IMR-90 (cell line): ENCODE data around the gene KRTAP10-5. TPM values are rescaled to one million over a fixed set of nuclear protein-coding genes. Genes with fewer than 3 reads are reported as not detected.

ENCODE experiments used
- ATAC-seq: fragments of 200-7000 bp; cut with Tn5 transposase; 2 replicates; pipeline ENCODE4 v1.9.1; 2020; ENCODE audit warnings: low read depth, mild to moderate bottlenecking, moderate library complexity
- BruUV-seq: library from RNA; stranded (reverse); fragments of 400-500 nt; replicated peaks from 2 replicates; lab custom pipeline; 2021; lab: Mats Ljungman, UMichigan
- CTCF ChIA-PET: fragments of 300-600 bp; formaldehyde crosslinking; extraction: SDS; loops from one replicate; lab custom pipeline; 2021; ENCODE audit warnings: antibody characterized with exemption; lab: Yijun Ruan, JAX
- POLR2A ChIA-PET: fragments of 300-600 bp; sonication (Branson Sonifier 250); formaldehyde crosslinking; loops from one replicate; lab custom pipeline; 2022; ENCODE audit warnings: antibody characterized with exemption; ENCODE audit not compliant: unreplicated experiment; lab: Charles Lee
- DNase-seq: peaks from one replicate; pipeline ENCODE4 v3.0.0; 2013
- H2AFZ ChIP-seq: replicated peaks from 2 replicates; pipeline ENCODE3; 2013; ENCODE audit warnings: low read length, mild to moderate bottlenecking; ENCODE audit not compliant: poor library complexity
- H2AK5ac ChIP-seq: 2 replicates; pipeline ENCODE4 v1.6.1; 2013; ENCODE audit warnings: low read depth, low read length, inconsistent platforms
- H2AK9ac ChIP-seq: replicated peaks from 2 replicates; pipeline ENCODE3; 2013; ENCODE audit warnings: mild to moderate bottlenecking, low read depth, low read length, moderate library complexity; ENCODE audit not compliant: poor library complexity
- H2BK120ac ChIP-seq: 2 replicates; pipeline ENCODE4 v1.6.1; 2013; ENCODE audit warnings: low read depth, low read length, inconsistent platforms
- H2BK15ac ChIP-seq: 3 replicates; pipeline ENCODE4 v1.6.1; 2013; ENCODE audit warnings: low read depth, low read length, inconsistent platforms
- H2BK20ac ChIP-seq: 2 replicates; pipeline ENCODE4 v1.6.1; 2013; ENCODE audit warnings: low read depth, mild to moderate bottlenecking, inconsistent platforms, low read length, moderate library complexity
- H2BK5ac ChIP-seq: 2 replicates; pipeline ENCODE4 v1.6.1; 2013; ENCODE audit warnings: mild to moderate bottlenecking, low read depth, low read length, inconsistent platforms; ENCODE audit not compliant: poor library complexity, severe bottlenecking
- H3K14ac ChIP-seq: replicated peaks from 2 replicates; pipeline ENCODE4 v1.6.1; 2013; ENCODE audit warnings: low read depth, low read length, inconsistent platforms
- H3K18ac ChIP-seq: 2 replicates; pipeline ENCODE4 v1.6.1; 2013; ENCODE audit warnings: low read depth, low read length, control low read depth
- H3K23ac ChIP-seq: 2 replicates; pipeline ENCODE4 v1.6.1; 2013; ENCODE audit warnings: low read depth, low read length, inconsistent platforms
- H3K27ac ChIP-seq: 2 replicates; pipeline ENCODE4 v1.5.1; 2013; ENCODE audit warnings: mild to moderate bottlenecking, control low read depth, low read length; ENCODE audit not compliant: insufficient read depth
- H3K27me3 ChIP-seq: 2 replicates; pipeline ENCODE4 v1.6.1; 2013; ENCODE audit warnings: low read length; ENCODE audit not compliant: control insufficient read depth, insufficient read depth
- H3K36me3 ChIP-seq: 2 replicates; pipeline ENCODE4 v1.6.1; 2013; ENCODE audit warnings: low read length, mixed read lengths; ENCODE audit not compliant: control insufficient read depth, insufficient read depth
- H3K4ac ChIP-seq: 2 replicates; pipeline ENCODE4 v1.6.1; 2013; ENCODE audit warnings: low read depth, low read length, inconsistent platforms
- H3K4me1 ChIP-seq: 2 replicates; pipeline ENCODE4 v1.6.1; 2013; ENCODE audit warnings: low read length, mixed read lengths; ENCODE audit not compliant: control insufficient read depth, insufficient read depth
- H3K4me2 ChIP-seq: 2 replicates; pipeline ENCODE4 v1.6.1; 2013; ENCODE audit warnings: low read depth, mild to moderate bottlenecking, control low read depth, low read length, moderate library complexity
- H3K4me3 ChIP-seq: 2 replicates; pipeline ENCODE4 v1.5.1; 2013; ENCODE audit warnings: low read depth, mild to moderate bottlenecking, control low read depth, low read length, moderate library complexity; ENCODE audit not compliant: insufficient read depth
- H3K56ac ChIP-seq: 2 replicates; pipeline ENCODE4 v1.6.1; 2013; ENCODE audit warnings: low read length, inconsistent platforms; ENCODE audit not compliant: insufficient read depth; ENCODE audit errors: extremely low read depth
- H3K79me1 ChIP-seq, 2 experiments: 2 replicates each; pipeline ENCODE4 v1.6.1; 2013; ENCODE audit warnings: low read length in 2 of 2, inconsistent platforms in 1 of 2, low read depth in 1 of 2
- H3K9ac ChIP-seq: 2 replicates; pipeline ENCODE4 v1.6.1; 2013; ENCODE audit warnings: low read depth, low read length, control low read depth
- H3K9me1 ChIP-seq: 2 replicates; pipeline ENCODE4 v1.6.1; 2013; ENCODE audit warnings: low read length, inconsistent platforms; ENCODE audit not compliant: insufficient read depth
- H3K9me3 ChIP-seq: 2 replicates; pipeline ENCODE4 v1.6.1; 2013; ENCODE audit warnings: low read length; ENCODE audit not compliant: control insufficient read depth, insufficient read depth
- H4K20me1 ChIP-seq: 2 replicates; pipeline ENCODE4 v1.6.1; 2013; ENCODE audit warnings: low read length, inconsistent platforms; ENCODE audit not compliant: insufficient read depth
- H4K5ac ChIP-seq: 2 replicates; pipeline ENCODE4 v1.6.1; 2013; ENCODE audit warnings: mild to moderate bottlenecking, low read depth, low read length, control low read depth
- H4K8ac ChIP-seq, 2 experiments: 2 replicates each; pipeline ENCODE4 v1.6.1; 2013; ENCODE audit warnings: low read depth in 2 of 2, low read length in 2 of 2, control low read depth in 1 of 2, inconsistent platforms in 1 of 2
- H4K91ac ChIP-seq: 2 replicates; pipeline ENCODE4 v1.6.1; 2013; ENCODE audit warnings: low read depth, low read length, inconsistent platforms; ENCODE audit not compliant: insufficient read depth
- BHLHE40 ChIP-seq: fragments of 150-350 bp; IDR thresholded peaks from 2 replicates; pipeline ENCODE4 v1.6.1; 2016; ENCODE audit warnings: mild to moderate bottlenecking, low read depth, low read length
- WGBS, 2 experiments: methylation state at CpG; one replicate each; pipeline versions ENCODE4 v1.1.5 to v1.1.7; 2013; ENCODE audit warnings: missing lambda C conversion rate in 2 of 2; ENCODE audit not compliant: insufficient read length in 1 of 2; ENCODE audit errors: extremely low coverage in 2 of 2; 5-methylcytosine and 5-hydroxymethylcytosine counted together
- dilution Hi-C: fragments of 300-500 bp; cut with HindIII; formaldehyde crosslinking; loops from one replicate; pipeline ENCODE4 v1.14.3; 2018; ENCODE audit warnings: low sequenced_read_pairs; ENCODE audit not compliant: unreplicated experiment
- in situ Hi-C: fragments of 300-500 bp; cut with MboI; formaldehyde crosslinking; loops from 3 replicates; pipeline ENCODE4 v1.14.3; 2019; ENCODE audit warnings: low sequenced_read_pairs, inconsistent platforms, mixed read lengths
- intact Hi-C: fragments of 100-400 bp; cut with micrococcal nuclease; formaldehyde crosslinking; loops from 2 replicates; pipeline ENCODE4 v1.10.0; 2022
- polyA plus RNA-seq, 3 experiments: library from polyadenylated mRNA; depleted of rRNA; stranded (reverse); fragments of >200 nt; gene quantifications; 2 replicates each; pipeline ENCODE4 v1.2.3, GENCODE V29; 2012; ENCODE audit warnings: low replicate concordance in 1 of 3
- total RNA-seq: library from RNA; depleted of rRNA; stranded (reverse); fragments of >200 nt; gene quantifications from 2 replicates; pipeline ENCODE4 v1.2.3, GENCODE V29; 2012

KRTAP10-5 gene
- total and polyA plus RNA-seq, 2 of the 4 experiments (the other 2 are of a cell fraction): not detected

DNA sequence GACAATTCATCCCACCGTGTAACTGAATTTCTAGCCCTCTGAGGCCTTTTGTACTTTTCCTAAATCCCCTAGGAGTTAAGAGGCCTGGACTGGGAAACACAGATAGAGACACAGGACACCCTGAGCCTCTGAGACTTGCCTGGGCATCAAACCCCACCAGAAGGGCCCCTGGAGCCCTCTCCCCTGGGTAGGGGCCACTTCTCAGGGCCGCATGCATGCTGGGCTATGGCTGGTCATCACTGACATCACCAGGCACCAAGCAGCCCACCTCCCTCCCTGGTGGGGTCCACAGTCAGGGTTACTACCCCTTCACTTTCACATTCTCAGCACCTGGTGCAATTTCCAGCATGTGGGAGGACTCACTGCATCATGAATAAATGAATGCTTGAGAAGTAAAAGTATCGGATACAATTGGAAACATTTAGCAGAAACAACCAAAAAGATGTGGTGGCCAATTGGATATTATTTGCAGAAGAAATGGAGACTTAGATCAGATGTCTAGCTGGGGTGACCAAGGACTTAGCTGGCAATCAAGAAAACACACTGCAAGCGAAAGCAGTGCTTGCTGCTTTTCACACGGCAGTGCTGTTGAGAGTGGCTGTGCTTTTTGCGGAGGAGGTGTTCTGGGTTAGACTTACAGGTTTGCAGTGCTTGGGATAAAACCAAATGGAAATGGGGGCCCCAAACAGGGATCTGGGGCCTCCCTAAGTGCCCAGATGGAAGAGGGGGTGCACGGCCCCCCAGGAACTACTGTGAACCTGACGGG is 19.0 kb upstream of the KRTAP10-5 start:
- no peak overlapping the region for H4K8ac ChIP-seq
- no peak overlapping the region for H3K4ac ChIP-seq
- 40% methylated on average over 1 of the region's 8 CpGs; no CpG with 5 or more reads in 1 of the 2 experiments for WGBS, 2 experiments
- H2BK120ac ChIP-seq: no peak overlapping the region
- H4K5ac ChIP-seq: no peak overlapping the region
- H3K56ac ChIP-seq: no peak overlapping the region
- H3K27me3 ChIP-seq: peaks cover 4% of the 10 kb centered on the region
- no peak overlapping the region for H4K91ac ChIP-seq
- DNase-seq: no peak
- no peak overlapping the region for H2AK9ac ChIP-seq
- H3K27ac ChIP-seq: no peak overlapping the region
- no peak overlapping the region for H2AK5ac ChIP-seq
- no peaks in the 10 kb centered on the region for H3K4me1 ChIP-seq
- intact Hi-C loops: no loop called here
- H2BK5ac ChIP-seq: no peak overlapping the region
- H3K18ac ChIP-seq: no peak overlapping the region
- H2BK20ac ChIP-seq: no peak overlapping the region
- ChIA-PET CTCF (no interaction called here), POLR2A (no interaction called here)
- H4K20me1 ChIP-seq: no peaks in the 10 kb centered on the region
- H3K4me3 ChIP-seq: no peak overlapping the region
- dilution Hi-C loops: no loop called here
- no peaks in the 10 kb centered on the region for H3K9me3 ChIP-seq
- no peak overlapping the region for H3K14ac ChIP-seq
- H2AFZ ChIP-seq: no peak overlapping the region
- no peak overlapping the region for H3K23ac ChIP-seq
- in situ Hi-C loops: no loop called here
- H3K79me1 ChIP-seq: no peaks in the 10 kb centered on the region
- H3K9me1 ChIP-seq: no peaks in the 10 kb centered on the region
- H3K9ac ChIP-seq: no peak overlapping the region
- H3K4me2 ChIP-seq: no peak overlapping the region
- ATAC-seq: no peak
- BruUV-seq: no TSS peak
- no peak overlapping the region for H2BK15ac ChIP-seq
- H3K36me3 ChIP-seq: no peaks in the 10 kb centered on the region
- no peak for TF ChIP-seq BHLHE40
